Measurements from ENCODE around the gene PHLDB3.

DNA sequence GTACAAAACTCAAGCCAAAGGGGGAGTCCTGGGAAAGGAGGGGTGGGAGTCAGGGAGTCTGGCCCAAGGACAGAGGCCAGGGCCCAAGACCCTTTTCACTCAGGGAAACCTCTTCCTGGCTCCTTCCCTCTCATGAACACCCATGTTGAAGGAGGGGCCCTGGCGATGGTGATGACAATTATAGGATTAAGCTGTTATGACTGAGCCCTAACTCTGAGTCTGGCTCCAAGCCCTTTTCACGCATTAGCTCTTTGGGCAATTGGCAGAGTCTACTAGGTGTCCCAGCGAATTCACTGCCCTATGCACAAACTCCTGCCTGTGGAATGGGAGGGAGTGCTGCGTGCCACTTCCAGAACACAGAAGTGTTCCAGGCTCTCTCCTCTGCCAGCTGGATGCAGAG, 49.1 kb upstream of the PHLDB3 start:
- TF ChIP-seq CTCF (IDR thresholded peaks at IDR 0.05 in 4 of 5, conservative IDR thresholded peaks at IDR 0.05 in 1 of 5) (no peak), POLR2A (IDR thresholded peaks at IDR 0.05) (no peak)

Measured in gastrocnemius medialis (tissue), 4 donors.